HepG2 (cell line): ENCODE data around the gene USP19. TPM values are rescaled to one million over a fixed set of nuclear protein-coding genes. Genes with fewer than 3 reads are reported as not detected.
A peak's percentile ranks its signal among the peaks of the same experiment; 100 is the strongest.

Experiments
- FOXA3 ChIP-seq: IDR thresholded peaks from 2 replicates; pipeline ENCODE4 v1.6.1; 2016; ENCODE audit warnings: missing genetic modification reagents, missing compliant biosample characterization
- MXD4 ChIP-seq: IDR thresholded peaks from 2 replicates; pipeline ENCODE4 v1.6.1; 2016; ENCODE audit warnings: mild to moderate bottlenecking, missing biosample characterization, missing genetic modification reagents
- MYNN ChIP-seq: sonication (generic); formaldehyde crosslinking; IDR thresholded peaks from 2 replicates; pipeline ENCODE4 v1.4.0; 2020; ENCODE audit warnings: mild to moderate bottlenecking, low read depth, missing genetic modification reagents
- RXRB ChIP-seq: IDR thresholded peaks from 2 replicates; pipeline ENCODE4 v1.6.1; 2016; ENCODE audit warnings: borderline replicate concordance, missing genetic modification reagents, missing compliant biosample characterization
- TSC22D2 ChIP-seq: sonication (generic); formaldehyde crosslinking; IDR thresholded peaks from 2 replicates; pipeline ENCODE4 v1.5.1; 2020; ENCODE audit warnings: missing genetic modification reagents, mild to moderate bottlenecking, borderline replicate concordance
- ZFP41 ChIP-seq: sonication (generic); formaldehyde crosslinking; IDR thresholded peaks from 2 replicates; pipeline ENCODE4 v1.4.0; 2020; ENCODE audit warnings: mild to moderate bottlenecking, missing genetic modification reagents, borderline replicate concordance
- ZFP82 ChIP-seq: sonication (generic); formaldehyde crosslinking; IDR thresholded peaks from 2 replicates; pipeline ENCODE4 v1.5.1; 2020; ENCODE audit warnings: mild to moderate bottlenecking, missing genetic modification reagents, borderline replicate concordance
- ZNF546 ChIP-seq: sonication (generic); formaldehyde crosslinking; conservative IDR thresholded peaks from 2 replicates; pipeline ENCODE4 v1.8.1; 2023; ENCODE audit warnings: mild to moderate bottlenecking, missing genetic modification reagents
- polyA plus RNA-seq, 8 experiments: library from polyadenylated mRNA; depleted of rRNA in 3 of 8; stranded (reverse) in 7 of 8; unstranded in 1 of 8; fragments of >200 nt; fragmentation: Illumina TruSeq in 4 of 8; extraction: Trizol in 4 of 8; gene quantifications; 2 replicates each; pipeline versions ENCODE4 v1.2.1 to v1.2.3, GENCODE V29; 2011 to 2016; ENCODE audit warnings: low read depth in 4 of 8, missing spikeins in 1 of 8, mixed read lengths in 1 of 8; ENCODE audit not compliant: insufficient read depth in 1 of 8
- total RNA-seq, 5 experiments: library from RNA; depleted of rRNA; stranded (reverse); fragments of >200 nt; fragmentation: Illumina TruSeq; extraction: Trizol; gene quantifications; 2 replicates each; pipeline ENCODE4 v1.2.3, GENCODE V29; 2016; ENCODE audit warnings: low read depth in 1 of 5
- TF ChIP-seq, protein P1 (sequence below), 2 experiments: sonication (generic) in 1 of 2; formaldehyde crosslinking in 1 of 2; IDR thresholded peaks; 2 replicates each; pipeline versions ENCODE4 v1.4.0 to v1.6.1; 2018 to 2020; ENCODE audit warnings: missing genetic modification reagents in 2 of 2, borderline replicate concordance in 1 of 2, low read depth in 1 of 2, mild to moderate bottlenecking in 1 of 2, missing biosample characterization in 1 of 2
- TF ChIP-seq, protein P2 (sequence below): sonication (generic); formaldehyde crosslinking; IDR thresholded peaks from 2 replicates; pipeline ENCODE4 v1.5.1; 2020; ENCODE audit warnings: mild to moderate bottlenecking, missing genetic modification reagents, borderline replicate concordance
- TF ChIP-seq, protein P3 (sequence below): sonication (generic); formaldehyde crosslinking; IDR thresholded peaks from 2 replicates; pipeline ENCODE4 v1.4.0; 2020; ENCODE audit warnings: mild to moderate bottlenecking, low read depth, missing genetic modification reagents
- TF ChIP-seq, protein P4 (sequence below): sonication (generic); formaldehyde crosslinking; IDR thresholded peaks from 2 replicates; pipeline ENCODE4 v1.5.1; 2020; ENCODE audit warnings: mild to moderate bottlenecking, missing genetic modification reagents
- TF ChIP-seq, protein P5 (sequence below): sonication (generic); formaldehyde crosslinking; conservative IDR thresholded peaks from 2 replicates; pipeline ENCODE4 v1.4.0; 2020; ENCODE audit warnings: mild to moderate bottlenecking, missing genetic modification reagents, moderate library complexity
- TF ChIP-seq, protein P6 (sequence below): sonication (generic); formaldehyde crosslinking; IDR thresholded peaks from 2 replicates; pipeline ENCODE4 v1.5.0; 2020; ENCODE audit warnings: missing genetic modification reagents

Gene USP19
- total and polyA plus RNA-seq, 2 of the 13 experiments (the other 11 are each of a cell fraction or from before 2014, with no cell fraction given), result 28.3 to 31.7 TPM

DNA sequence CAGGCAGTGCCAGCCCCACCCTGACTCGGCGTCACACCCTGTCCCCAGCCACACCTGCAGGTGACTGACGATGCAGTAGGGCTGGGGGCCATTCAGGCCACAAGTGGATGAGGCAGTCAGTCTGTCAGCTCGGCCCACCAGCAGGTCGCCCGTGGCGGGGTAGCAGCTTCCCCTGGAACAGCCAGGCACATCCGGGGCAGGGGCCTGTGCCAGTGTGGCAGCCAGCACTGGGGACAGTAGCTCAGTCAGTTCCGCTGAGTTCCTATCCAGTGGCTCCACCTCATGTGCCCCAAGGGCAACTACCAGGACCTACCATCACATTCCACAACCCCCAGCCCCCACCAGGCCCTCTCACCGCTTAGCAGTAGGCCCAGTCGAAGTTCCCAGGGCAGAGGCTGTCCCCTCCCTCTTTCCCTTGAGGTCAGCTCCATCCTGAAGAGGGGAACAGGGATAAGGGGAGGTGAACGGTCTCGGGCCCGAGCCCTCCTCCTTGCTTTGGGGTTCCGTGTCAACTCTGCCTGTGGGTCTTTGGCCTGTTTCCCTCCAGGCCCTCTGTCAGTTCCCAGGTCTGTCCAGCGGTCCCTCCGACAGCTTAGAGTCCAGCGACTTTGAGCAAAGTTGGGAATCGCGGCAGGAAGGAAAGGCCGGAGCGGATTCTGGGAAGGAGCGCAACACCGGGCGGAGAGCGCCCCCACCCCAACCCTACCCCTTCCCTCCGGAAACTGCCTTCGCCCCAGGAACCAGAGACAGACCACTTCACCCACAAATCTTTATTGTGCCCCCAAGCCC, 12.0 kb upstream of the USP19 start, which contains the start of gene LAMB2 (continued):
- TF ChIP-seq, protein P1, sequence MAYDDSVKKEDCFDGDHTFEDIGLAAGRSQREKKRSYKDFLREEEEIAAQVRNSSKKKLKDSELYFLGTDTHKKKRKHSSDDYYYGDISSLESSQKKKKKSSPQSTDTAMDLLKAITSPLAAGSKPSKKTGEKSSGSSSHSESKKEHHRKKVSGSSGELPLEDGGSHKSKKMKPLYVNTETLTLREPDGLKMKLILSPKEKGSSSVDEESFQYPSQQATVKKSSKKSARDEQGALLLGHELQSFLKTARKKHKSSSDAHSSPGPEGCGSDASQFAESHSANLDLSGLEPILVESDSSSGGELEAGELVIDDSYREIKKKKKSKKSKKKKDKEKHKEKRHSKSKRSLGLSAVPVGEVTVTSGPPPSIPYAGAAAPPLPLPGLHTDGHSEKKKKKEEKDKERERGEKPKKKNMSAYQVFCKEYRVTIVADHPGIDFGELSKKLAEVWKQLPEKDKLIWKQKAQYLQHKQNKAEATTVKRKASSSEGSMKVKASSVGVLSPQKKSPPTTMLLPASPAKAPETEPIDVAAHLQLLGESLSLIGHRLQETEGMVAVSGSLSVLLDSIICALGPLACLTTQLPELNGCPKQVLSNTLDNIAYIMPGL (CRISPR knock-in tag; IDR thresholded peaks at IDR 0.05; ENCODE audit: borderline replicate concordance in 1 of 2, low read depth in 1 of 2), result peak; percentile 26 to 69; a peak in 1 of 4 replicates
- TF ChIP-seq, protein P2, sequence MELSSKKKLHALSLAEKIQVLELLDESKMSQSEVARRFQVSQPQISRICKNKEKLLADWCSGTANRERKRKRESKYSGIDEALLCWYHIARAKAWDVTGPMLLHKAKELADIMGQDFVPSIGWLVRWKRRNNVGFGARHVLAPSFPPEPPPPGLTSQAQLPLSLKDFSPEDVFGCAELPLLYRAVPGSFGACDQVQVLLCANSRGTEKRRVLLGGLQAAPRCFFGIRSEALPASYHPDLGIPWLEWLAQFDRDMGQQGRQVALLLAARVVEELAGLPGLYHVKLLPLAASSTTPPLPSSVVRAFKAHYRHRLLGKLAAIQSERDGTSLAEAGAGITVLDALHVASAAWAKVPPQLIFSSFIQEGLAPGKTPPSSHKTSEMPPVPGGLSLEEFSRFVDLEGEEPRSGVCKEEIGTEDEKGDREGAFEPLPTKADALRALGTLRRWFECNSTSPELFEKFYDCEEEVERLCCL (CRISPR knock-in tag), result no peak
- TF ChIP-seq MXD4, result 0 out of 2 replicates have a peak, but pooled peaks have one; percentile 34
- peak; percentile 58; the same call in 1 of the 2 replicates for TF ChIP-seq RXRB
- 0 out of 2 replicates have a peak, but pooled peaks have one; percentile 21 for TF ChIP-seq ZFP41 (CRISPR knock-in tag)
- no peak for TF ChIP-seq ZFP82 (CRISPR knock-in tag)
- TF ChIP-seq, protein P3, sequence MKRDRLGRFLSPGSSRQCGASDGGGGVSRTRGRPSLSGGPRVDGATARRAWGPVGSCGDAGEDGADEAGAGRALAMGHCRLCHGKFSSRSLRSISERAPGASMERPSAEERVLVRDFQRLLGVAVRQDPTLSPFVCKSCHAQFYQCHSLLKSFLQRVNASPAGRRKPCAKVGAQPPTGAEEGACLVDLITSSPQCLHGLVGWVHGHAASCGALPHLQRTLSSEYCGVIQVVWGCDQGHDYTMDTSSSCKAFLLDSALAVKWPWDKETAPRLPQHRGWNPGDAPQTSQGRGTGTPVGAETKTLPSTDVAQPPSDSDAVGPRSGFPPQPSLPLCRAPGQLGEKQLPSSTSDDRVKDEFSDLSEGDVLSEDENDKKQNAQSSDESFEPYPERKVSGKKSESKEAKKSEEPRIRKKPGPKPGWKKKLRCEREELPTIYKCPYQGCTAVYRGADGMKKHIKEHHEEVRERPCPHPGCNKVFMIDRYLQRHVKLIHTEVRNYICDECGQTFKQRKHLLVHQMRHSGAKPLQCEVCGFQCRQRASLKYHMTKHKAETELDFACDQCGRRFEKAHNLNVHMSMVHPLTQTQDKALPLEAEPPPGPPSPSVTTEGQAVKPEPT, result peak; percentile 62; the same call in 1 of the 2 replicates
- TF ChIP-seq, protein P4, sequence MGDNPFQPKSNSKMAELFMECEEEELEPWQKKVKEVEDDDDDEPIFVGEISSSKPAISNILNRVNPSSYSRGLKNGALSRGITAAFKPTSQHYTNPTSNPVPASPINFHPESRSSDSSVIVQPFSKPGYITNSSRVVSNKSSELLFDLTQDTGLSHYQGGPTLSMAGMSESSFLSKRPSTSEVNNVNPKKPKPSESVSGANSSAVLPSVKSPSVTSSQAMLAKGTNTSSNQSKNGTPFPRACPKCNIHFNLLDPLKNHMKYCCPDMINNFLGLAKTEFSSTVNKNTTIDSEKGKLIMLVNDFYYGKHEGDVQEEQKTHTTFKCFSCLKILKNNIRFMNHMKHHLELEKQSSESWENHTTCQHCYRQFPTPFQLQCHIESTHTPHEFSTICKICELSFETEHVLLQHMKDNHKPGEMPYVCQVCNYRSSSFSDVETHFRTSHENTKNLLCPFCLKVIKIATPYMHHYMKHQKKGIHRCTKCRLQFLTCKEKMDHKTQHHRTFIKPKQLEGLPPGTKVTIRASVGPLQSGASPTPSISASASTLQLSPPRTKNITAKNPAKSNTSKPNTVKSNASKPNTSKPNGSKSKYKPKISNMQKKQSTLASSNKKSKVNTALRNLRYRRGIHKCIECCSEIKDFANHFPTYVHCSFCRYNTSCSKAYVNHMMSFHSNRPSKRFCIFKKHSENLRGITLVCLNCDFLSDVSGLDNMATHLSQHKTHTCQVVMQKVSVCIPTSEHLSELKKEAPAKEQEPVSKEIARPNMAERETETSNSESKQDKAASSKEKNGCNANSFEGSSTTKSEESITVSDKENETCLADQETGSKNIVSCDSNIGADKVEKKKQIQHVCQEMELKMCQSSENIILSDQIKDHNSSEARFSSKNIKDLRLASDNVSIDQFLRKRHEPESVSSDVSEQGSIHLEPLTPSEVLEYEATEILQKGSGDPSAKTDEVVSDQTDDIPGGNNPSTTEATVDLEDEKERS (CRISPR knock-in tag), result no peak
- TF ChIP-seq MYNN (CRISPR knock-in tag), result no peak
- no peak for TF ChIP-seq FOXA3 (CRISPR knock-in tag)
- 0 out of 2 replicates have a peak, but pooled peaks have one; percentile 38 for TF ChIP-seq ZNF546 (CRISPR knock-in tag)
- TF ChIP-seq, protein P5, sequence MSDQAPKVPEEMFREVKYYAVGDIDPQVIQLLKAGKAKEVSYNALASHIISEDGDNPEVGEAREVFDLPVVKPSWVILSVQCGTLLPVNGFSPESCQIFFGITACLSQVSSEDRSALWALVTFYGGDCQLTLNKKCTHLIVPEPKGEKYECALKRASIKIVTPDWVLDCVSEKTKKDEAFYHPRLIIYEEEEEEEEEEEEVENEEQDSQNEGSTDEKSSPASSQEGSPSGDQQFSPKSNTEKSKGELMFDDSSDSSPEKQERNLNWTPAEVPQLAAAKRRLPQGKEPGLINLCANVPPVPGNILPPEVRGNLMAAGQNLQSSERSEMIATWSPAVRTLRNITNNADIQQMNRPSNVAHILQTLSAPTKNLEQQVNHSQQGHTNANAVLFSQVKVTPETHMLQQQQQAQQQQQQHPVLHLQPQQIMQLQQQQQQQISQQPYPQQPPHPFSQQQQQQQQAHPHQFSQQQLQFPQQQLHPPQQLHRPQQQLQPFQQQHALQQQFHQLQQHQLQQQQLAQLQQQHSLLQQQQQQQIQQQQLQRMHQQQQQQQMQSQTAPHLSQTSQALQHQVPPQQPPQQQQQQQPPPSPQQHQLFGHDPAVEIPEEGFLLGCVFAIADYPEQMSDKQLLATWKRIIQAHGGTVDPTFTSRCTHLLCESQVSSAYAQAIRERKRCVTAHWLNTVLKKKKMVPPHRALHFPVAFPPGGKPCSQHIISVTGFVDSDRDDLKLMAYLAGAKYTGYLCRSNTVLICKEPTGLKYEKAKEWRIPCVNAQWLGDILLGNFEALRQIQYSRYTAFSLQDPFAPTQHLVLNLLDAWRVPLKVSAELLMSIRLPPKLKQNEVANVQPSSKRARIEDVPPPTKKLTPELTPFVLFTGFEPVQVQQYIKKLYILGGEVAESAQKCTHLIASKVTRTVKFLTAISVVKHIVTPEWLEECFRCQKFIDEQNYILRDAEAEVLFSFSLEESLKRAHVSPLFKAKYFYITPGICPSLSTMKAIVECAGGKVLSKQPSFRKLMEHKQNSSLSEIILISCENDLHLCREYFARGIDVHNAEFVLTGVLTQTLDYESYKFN (CRISPR knock-in tag), result peak; percentile 50
- TF ChIP-seq TSC22D2, result no peak
- TF ChIP-seq, protein P6, sequence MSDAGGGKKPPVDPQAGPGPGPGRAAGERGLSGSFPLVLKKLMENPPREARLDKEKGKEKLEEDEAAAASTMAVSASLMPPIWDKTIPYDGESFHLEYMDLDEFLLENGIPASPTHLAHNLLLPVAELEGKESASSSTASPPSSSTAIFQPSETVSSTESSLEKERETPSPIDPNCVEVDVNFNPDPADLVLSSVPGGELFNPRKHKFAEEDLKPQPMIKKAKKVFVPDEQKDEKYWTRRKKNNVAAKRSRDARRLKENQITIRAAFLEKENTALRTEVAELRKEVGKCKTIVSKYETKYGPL (CRISPR knock-in tag), result no peak
